ENCODE data around the gene CCDC40. TPM values are rescaled to one million over a fixed set of nuclear protein-coding genes. Genes with fewer than 3 reads are reported as not detected.
"Not testable (repeated sequence)": the region's sequence is repeated elsewhere in the genome, so short reads cannot be mapped to it uniquely, and the experiment has no call there.

The CCDC40 gene
- total RNA-seq, 1 donor from 2014 or later = 9.5 TPM

GRCh38 chr17:79991924-79992648 is 44.4 kb upstream of the CCDC40 start:
- Mint-ChIP-seq H3K27me3 (ENCODE audit: unreplicated experiment) (no peaks in the 10 kb centered on the region), H3K4me1 (ENCODE audit: unreplicated experiment) (peaks cover 57% of the 10 kb centered on the region), H3K4me3 (ENCODE audit: unreplicated experiment) (peak overlapping the region; percentile 52), H3K9me3 (ENCODE audit: unreplicated experiment) (no peaks in the 10 kb centered on the region), H3K27ac (ENCODE audit: unreplicated experiment) (peak overlapping the region; percentile 80), H3K36me3 (ENCODE audit: unreplicated experiment) (no peaks in the 10 kb centered on the region)
- no peak for DNase-seq (ENCODE audit: extremely low spot score, unreplicated experiment)
- TF ChIP-seq, protein P1, sequence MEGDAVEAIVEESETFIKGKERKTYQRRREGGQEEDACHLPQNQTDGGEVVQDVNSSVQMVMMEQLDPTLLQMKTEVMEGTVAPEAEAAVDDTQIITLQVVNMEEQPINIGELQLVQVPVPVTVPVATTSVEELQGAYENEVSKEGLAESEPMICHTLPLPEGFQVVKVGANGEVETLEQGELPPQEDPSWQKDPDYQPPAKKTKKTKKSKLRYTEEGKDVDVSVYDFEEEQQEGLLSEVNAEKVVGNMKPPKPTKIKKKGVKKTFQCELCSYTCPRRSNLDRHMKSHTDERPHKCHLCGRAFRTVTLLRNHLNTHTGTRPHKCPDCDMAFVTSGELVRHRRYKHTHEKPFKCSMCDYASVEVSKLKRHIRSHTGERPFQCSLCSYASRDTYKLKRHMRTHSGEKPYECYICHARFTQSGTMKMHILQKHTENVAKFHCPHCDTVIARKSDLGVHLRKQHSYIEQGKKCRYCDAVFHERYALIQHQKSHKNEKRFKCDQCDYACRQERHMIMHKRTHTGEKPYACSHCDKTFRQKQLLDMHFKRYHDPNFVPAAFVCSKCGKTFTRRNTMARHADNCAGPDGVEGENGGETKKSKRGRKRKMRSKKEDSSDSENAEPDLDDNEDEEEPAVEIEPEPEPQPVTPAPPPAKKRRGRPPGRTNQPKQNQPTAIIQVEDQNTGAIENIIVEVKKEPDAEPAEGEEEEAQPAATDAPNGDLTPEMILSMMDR (IDR thresholded peaks at IDR 0.05) = peak; percentile 38

DNA sequence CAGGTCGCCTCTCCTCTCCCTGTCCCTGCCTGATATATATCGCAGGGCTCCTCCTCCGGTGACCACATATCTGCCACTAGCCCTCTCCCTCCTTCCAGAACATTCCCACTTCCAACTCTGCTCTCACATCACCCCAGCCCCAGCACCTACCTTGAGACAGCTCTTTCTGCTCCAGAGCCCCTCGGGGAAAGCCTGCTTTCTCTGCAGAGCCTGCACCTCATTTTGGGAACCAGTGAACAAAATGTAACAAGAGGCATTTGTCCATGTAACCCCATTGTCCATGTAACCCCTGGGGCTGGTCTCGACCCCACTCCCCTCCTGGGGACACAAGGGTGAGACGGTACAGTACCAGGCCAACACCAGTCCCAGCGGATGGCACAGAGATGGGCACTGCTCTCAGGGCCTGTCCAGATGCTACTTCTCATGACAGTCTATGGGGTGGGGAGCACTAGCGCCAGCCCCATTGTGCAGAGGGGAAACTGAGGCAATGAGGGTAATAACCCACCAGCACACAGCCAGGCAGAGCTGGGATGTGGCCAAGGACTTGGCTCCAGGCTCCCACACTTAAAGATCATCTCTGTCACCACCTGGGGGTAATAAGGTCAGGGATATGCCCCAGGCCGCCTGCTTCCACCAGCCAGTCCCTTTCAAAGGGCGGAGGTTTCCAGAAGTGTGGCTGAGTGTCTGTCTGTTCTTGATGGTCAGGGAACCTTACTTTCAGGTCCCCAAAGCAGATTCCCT is 43.6 kb upstream of the CCDC40 start:
- Mint-ChIP-seq H3K9me3 (ENCODE audit: unreplicated experiment) (no peaks in the 10 kb centered on the region), H3K27ac (ENCODE audit: unreplicated experiment) (peak overlapping the region; percentile 80), H3K4me1 (ENCODE audit: unreplicated experiment) (peaks cover 57% of the 10 kb centered on the region), H3K4me3 (ENCODE audit: unreplicated experiment) (peak overlapping the region; percentile 52), H3K36me3 (ENCODE audit: unreplicated experiment) (no peaks in the 10 kb centered on the region), H3K27me3 (ENCODE audit: unreplicated experiment) (no peaks in the 10 kb centered on the region)
- no peak for DNase-seq (ENCODE audit: extremely low spot score, unreplicated experiment)
- TF ChIP-seq, protein P1 (IDR thresholded peaks at IDR 0.05) = no peak

DNA sequence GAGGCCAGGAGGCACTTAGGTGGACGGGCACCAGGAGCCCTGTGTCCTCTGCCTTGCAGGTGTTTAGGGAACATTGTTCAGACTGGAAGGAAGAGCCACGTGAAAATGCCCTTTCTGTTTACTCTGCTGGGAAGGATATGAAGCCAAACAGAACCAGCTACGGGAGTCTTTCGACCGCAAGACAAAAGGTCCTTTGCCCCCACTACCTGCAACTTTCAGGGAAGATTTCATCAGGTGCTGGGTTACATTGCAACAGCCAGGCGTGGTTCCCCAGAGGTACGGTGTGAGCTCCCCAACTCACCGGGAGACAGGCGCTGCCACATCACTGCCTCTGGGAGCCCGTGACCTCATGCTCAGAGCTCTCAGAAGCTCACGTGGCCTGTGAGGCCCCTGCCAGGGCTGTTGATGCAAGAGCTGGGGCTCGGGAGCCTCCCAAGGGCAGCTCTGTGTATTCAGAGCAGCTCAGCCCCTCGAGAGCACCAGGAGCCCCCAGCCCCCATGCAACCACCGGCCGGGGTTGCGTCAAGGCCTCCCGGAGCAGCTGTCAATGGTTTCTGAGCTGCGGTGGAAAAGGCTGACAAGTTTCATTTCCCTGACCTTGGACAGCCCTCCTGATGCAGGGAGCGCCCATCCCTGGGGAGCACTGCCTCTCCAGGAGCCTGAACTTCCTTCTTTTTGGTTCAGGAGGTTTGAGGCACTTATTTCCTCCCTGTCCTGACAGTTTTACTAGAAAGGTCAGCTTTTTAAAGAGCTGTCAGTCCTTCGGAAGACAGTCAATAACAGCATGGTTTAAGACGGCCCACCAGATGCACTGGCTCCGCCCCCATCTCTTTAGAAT is 42.8 kb upstream of the CCDC40 start:
- Mint-ChIP-seq H3K36me3 (ENCODE audit: unreplicated experiment) (no peaks in the 10 kb centered on the region), H3K27me3 (ENCODE audit: unreplicated experiment) (no peaks in the 10 kb centered on the region), H3K9me3 (ENCODE audit: unreplicated experiment) (no peaks in the 10 kb centered on the region), H3K4me1 (ENCODE audit: unreplicated experiment) (peaks cover 50% of the 10 kb centered on the region), H3K4me3 (ENCODE audit: unreplicated experiment) (no peak overlapping the region), H3K27ac (ENCODE audit: unreplicated experiment) (no peak overlapping the region)
- TF ChIP-seq, protein P1 (IDR thresholded peaks at IDR 0.05) = no peak
- DNase-seq (ENCODE audit: extremely low spot score, unreplicated experiment) = no peak

DNA sequence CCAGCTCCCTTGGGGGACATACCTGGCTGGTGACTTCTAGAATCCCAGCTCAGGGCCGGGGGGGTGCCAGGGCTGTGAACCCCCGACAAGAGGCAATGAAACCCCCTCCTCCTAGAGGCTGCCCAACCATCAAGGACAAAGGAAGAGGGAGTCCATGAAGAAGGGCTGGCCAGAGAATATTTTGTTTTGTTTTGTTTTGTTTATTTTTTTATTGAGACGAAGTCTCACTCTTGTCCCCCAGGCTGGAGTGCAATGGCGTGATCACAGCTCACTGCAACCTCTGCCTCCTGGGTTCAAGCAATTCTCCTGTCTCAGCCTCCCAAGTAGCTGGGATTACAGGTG is 42.2 kb upstream of the CCDC40 start:
- DNase-seq (ENCODE audit: extremely low spot score, unreplicated experiment); H3K9me3 Mint-ChIP-seq (ENCODE audit: unreplicated experiment); H3K27me3 Mint-ChIP-seq (ENCODE audit: unreplicated experiment); H3K36me3 Mint-ChIP-seq (ENCODE audit: unreplicated experiment); H3K27ac Mint-ChIP-seq (ENCODE audit: unreplicated experiment); H3K4me3 Mint-ChIP-seq (ENCODE audit: unreplicated experiment): not testable (repeated sequence)
- peaks cover 44% of the 10 kb centered on the region for H3K4me1 Mint-ChIP-seq (ENCODE audit: unreplicated experiment)

- TF ChIP-seq, protein P1 (IDR thresholded peaks at IDR 0.05) = no peak
- Mint-ChIP-seq H3K36me3 (ENCODE audit: unreplicated experiment) (no peaks in the 10 kb centered on the region), H3K4me3 (ENCODE audit: unreplicated experiment) (no peak overlapping the region), H3K4me1 (ENCODE audit: unreplicated experiment) (peaks cover 43% of the 10 kb centered on the region), H3K9me3 (ENCODE audit: unreplicated experiment) (no peaks in the 10 kb centered on the region), H3K27ac (ENCODE audit: unreplicated experiment) (no peak overlapping the region), H3K27me3 (ENCODE audit: unreplicated experiment) (no peaks in the 10 kb centered on the region)
- no peak for DNase-seq (ENCODE audit: extremely low spot score, unreplicated experiment)
Observed at GRCh38 chr17:79994602-79995001, 41.8 kb upstream of the CCDC40 start.
